ENCODE data around the gene TMIGD3. TPM values are rescaled to one million over a fixed set of nuclear protein-coding genes. Genes with fewer than 3 reads are reported as not detected.
"Not testable (repeated sequence)": the region's sequence is repeated elsewhere in the genome, so short reads cannot be mapped to it uniquely, and the experiment has no call there.

TMIGD3 gene
- total RNA-seq = 1.2 TPM

GRCh38 chr1:111503585-111504060 is at the start of gene TMIGD3, which contains the start of gene ADORA3:
TMIGD3 (minus strand) TSS chr1:111503633; CDS start chr1:111503354, 279 bp downstream.
ADORA3 (minus strand) TSS chr1:111503633; CDS start chr1:111503354, 279 bp downstream.
- no peak for DNase-seq (ENCODE audit: low spot score)
- ATAC-seq = no peak
- intact Hi-C loops (cut with DNase I) = loop anchor here (10.0 kb wide), 1 partner anchor 241 kb away; no protein-coding TSS in a partner anchor

- no peak for ATAC-seq
- DNase-seq (ENCODE audit: low spot score) = no peak
- intact Hi-C loops (cut with DNase I) = no loop called here
Observed at GRCh38 chr1:111553196-111553595, 49.8 kb upstream of the TMIGD3 start.

GRCh38 chr1:111552587-111552986 is 49.2 kb upstream of the TMIGD3 start:
- ATAC-seq (no peak), DNase-seq (ENCODE audit: low spot score) (no peak)
- intact Hi-C loops (cut with DNase I) = no loop called here

GRCh38 chr1:111551623-111552411 is 48.4 kb upstream of the TMIGD3 start:
- DNase-seq (ENCODE audit: low spot score) = no peak
- intact Hi-C loops (cut with DNase I) = no loop called here
- no peak for ATAC-seq

GRCh38 chr1:111547786-111548185 is 44.4 kb upstream of the TMIGD3 start:
- intact Hi-C loops (cut with DNase I) = not testable (repeated sequence)

GRCh38 chr1:111542187-111542586 is 38.8 kb upstream of the TMIGD3 start:
- intact Hi-C loops (cut with DNase I) = no loop called here
- ATAC-seq (no peak), DNase-seq (ENCODE audit: low spot score) (no peak)

More at GRCh38 chr1:111547786-111548185, 44.4 kb upstream of the TMIGD3 start:
- not testable (repeated sequence) for ATAC-seq; DNase-seq (ENCODE audit: low spot score)

- no peak for DNase-seq (ENCODE audit: low spot score)
- no peak for ATAC-seq
- intact Hi-C loops (cut with DNase I) = no loop called here
Observed at GRCh38 chr1:111541721-111542120, 38.3 kb upstream of the TMIGD3 start.

GRCh38 chr1:111540928-111541327 is 37.5 kb upstream of the TMIGD3 start:
- intact Hi-C loops (cut with DNase I) = no loop called here
- no peak for ATAC-seq
- DNase-seq (ENCODE audit: low spot score) = no peak

GRCh38 chr1:111538343-111539025 is 35.1 kb upstream of the TMIGD3 start:
- intact Hi-C loops (cut with DNase I) = no loop called here
- no peak for ATAC-seq

GRCh38 chr1:111535256-111536191 is 32.1 kb upstream of the TMIGD3 start:
- ATAC-seq (peak; percentile 93), DNase-seq (ENCODE audit: low spot score) (no peak)
- intact Hi-C loops (cut with DNase I) = no loop called here

More at GRCh38 chr1:111538343-111539025, 35.1 kb upstream of the TMIGD3 start:
- no peak for DNase-seq (ENCODE audit: low spot score)

- intact Hi-C loops (cut with DNase I) = no loop called here
- no peak for DNase-seq (ENCODE audit: low spot score)
- no peak for ATAC-seq
Observed at GRCh38 chr1:111520053-111520452, 16.6 kb upstream of the TMIGD3 start.

GRCh38 chr1:111517469-111518225 is 14.2 kb upstream of the TMIGD3 start:
- DNase-seq (ENCODE audit: low spot score) = no peak
- intact Hi-C loops (cut with DNase I) = no loop called here
- ATAC-seq = no peak

- ATAC-seq (peak; percentile 63), DNase-seq (ENCODE audit: low spot score) (no peak)
- intact Hi-C loops (cut with DNase I) = no loop called here
Observed at GRCh38 chr1:111516005-111516535, 12.6 kb upstream of the TMIGD3 start.

- DNase-seq (ENCODE audit: low spot score) (peak; percentile 80), ATAC-seq (peak; percentile 78)
- intact Hi-C loops (cut with DNase I) = no loop called here
Observed at GRCh38 chr1:111515291-111516004, 12.0 kb upstream of the TMIGD3 start.

- DNase-seq (ENCODE audit: low spot score) = no peak
- intact Hi-C loops (cut with DNase I) = no loop called here
- peak; percentile 52 for ATAC-seq
Observed at GRCh38 chr1:111513410-111514020, 10.1 kb upstream of the TMIGD3 start.

GRCh38 chr1:111512931-111513330 is 9.5 kb upstream of the TMIGD3 start:
- intact Hi-C loops (cut with DNase I) = no loop called here
- no peak for ATAC-seq
- no peak for DNase-seq (ENCODE audit: low spot score)
